ENCODE data around the gene ANKRD1. TPM values are rescaled to one million over a fixed set of nuclear protein-coding genes. Genes with fewer than 3 reads are reported as not detected.
A peak's percentile ranks its signal among the peaks of the same experiment; 100 is the strongest.
"Not testable (repeated sequence)": the region's sequence is repeated elsewhere in the genome, so short reads cannot be mapped to it uniquely, and the experiment has no call there.

ANKRD1 gene
- total and polyA plus RNA-seq, 2 donors (not counting 1 experiment from before 2014, with no cell fraction given): under 0.01 to 13.1 TPM

GRCh38 chr10:90880059-90880719, 40.7 kb downstream of the ANKRD1 start:
- not testable (repeated sequence) for H3K4me3 ChIP-seq (replicated peaks in 1 of 4; ENCODE audit: control extremely low read depth in 1 of 4, insufficient read depth in 1 of 4, low read depth in 3 of 4, low read length in 4 of 4); H3K36me3 ChIP-seq (ENCODE audit: control insufficient read depth, insufficient read depth, low read length); H3K9me3 ChIP-seq (ENCODE audit: control insufficient read depth, insufficient read depth, low read depth, low read length); H3K79me2 ChIP-seq (ENCODE audit: control insufficient read depth, insufficient read depth, low read length); H2AFZ ChIP-seq (ENCODE audit: low read length); H4K20me1 ChIP-seq (ENCODE audit: control insufficient read depth, extremely low read depth, insufficient read depth, low read length); H3K9ac ChIP-seq (ENCODE audit: insufficient read depth, low read length); H3K4me2 ChIP-seq (ENCODE audit: extremely low read depth, insufficient read depth, low read length); H3K4me1 ChIP-seq (ENCODE audit: control insufficient read depth, extremely low read depth, insufficient read depth, low read length); H3K27me3 ChIP-seq (ENCODE audit: control insufficient read depth, insufficient read depth, low read length); H3K27ac ChIP-seq (ENCODE audit: insufficient read depth, low read length)
- TF ChIP-seq, protein P1, sequence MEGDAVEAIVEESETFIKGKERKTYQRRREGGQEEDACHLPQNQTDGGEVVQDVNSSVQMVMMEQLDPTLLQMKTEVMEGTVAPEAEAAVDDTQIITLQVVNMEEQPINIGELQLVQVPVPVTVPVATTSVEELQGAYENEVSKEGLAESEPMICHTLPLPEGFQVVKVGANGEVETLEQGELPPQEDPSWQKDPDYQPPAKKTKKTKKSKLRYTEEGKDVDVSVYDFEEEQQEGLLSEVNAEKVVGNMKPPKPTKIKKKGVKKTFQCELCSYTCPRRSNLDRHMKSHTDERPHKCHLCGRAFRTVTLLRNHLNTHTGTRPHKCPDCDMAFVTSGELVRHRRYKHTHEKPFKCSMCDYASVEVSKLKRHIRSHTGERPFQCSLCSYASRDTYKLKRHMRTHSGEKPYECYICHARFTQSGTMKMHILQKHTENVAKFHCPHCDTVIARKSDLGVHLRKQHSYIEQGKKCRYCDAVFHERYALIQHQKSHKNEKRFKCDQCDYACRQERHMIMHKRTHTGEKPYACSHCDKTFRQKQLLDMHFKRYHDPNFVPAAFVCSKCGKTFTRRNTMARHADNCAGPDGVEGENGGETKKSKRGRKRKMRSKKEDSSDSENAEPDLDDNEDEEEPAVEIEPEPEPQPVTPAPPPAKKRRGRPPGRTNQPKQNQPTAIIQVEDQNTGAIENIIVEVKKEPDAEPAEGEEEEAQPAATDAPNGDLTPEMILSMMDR (conservative IDR thresholded peaks at IDR 0.05 in 1 of 2, IDR thresholded peaks at IDR 0.05 in 1 of 2; ENCODE audit: low read depth in 1 of 2, low read length in 2 of 2): peak; percentile 32 to 57
- DNase-seq (ENCODE audit: low read depth in 2 of 2): peak; percentile 23 to 71

GRCh38 chr10:90879062-90879461, 41.8 kb downstream of the ANKRD1 start:
- Histone ChIP-seq H2AFZ (ENCODE audit: low read length) (no peak overlapping the region), H4K20me1 (ENCODE audit: control insufficient read depth, extremely low read depth, insufficient read depth, low read length) (no peaks in the 10 kb centered on the region), H3K36me3 (ENCODE audit: control insufficient read depth, insufficient read depth, low read length) (peaks cover 4% of the 10 kb centered on the region), H3K4me1 (ENCODE audit: control insufficient read depth, extremely low read depth, insufficient read depth, low read length) (no peaks in the 10 kb centered on the region), H3K27ac (ENCODE audit: insufficient read depth, low read length) (no peak overlapping the region), H3K27me3 (ENCODE audit: control insufficient read depth, insufficient read depth, low read length) (no peaks in the 10 kb centered on the region), H3K9me3 (ENCODE audit: control insufficient read depth, insufficient read depth, low read depth, low read length) (no peaks in the 10 kb centered on the region), H3K79me2 (ENCODE audit: control insufficient read depth, insufficient read depth, low read length) (peaks cover 3% of the 10 kb centered on the region), H3K4me3 (replicated peaks in 1 of 4; ENCODE audit: control extremely low read depth in 1 of 4, insufficient read depth in 1 of 4, low read depth in 3 of 4, low read length in 4 of 4) (no peak overlapping the region), H3K9ac (ENCODE audit: insufficient read depth, low read length) (no peak overlapping the region), H3K4me2 (ENCODE audit: extremely low read depth, insufficient read depth, low read length) (no peak overlapping the region)
- no peak for DNase-seq (ENCODE audit: low read depth in 2 of 2)
- no peak for TF ChIP-seq EZH2 (IDR thresholded peaks at IDR 0.05; ENCODE audit: low read length, missing control alignments)
- TF ChIP-seq, protein P1 (conservative IDR thresholded peaks at IDR 0.05 in 1 of 2, IDR thresholded peaks at IDR 0.05 in 1 of 2; ENCODE audit: low read depth in 1 of 2, low read length in 2 of 2): no peak

GRCh38 chr10:90872648-90873020, 48.3 kb downstream of the ANKRD1 start:
- H3K4me2 ChIP-seq (ENCODE audit: extremely low read depth, insufficient read depth, low read length): peak overlapping the region; percentile 88
- no peak for DNase-seq (ENCODE audit: low read depth in 2 of 2)
- peaks cover 4% of the 10 kb centered on the region for H3K27me3 ChIP-seq (ENCODE audit: control insufficient read depth, insufficient read depth, low read length)
- peak overlapping the region; percentile 73 to 95 (median 92) for H3K4me3 ChIP-seq (replicated peaks in 1 of 4; ENCODE audit: control extremely low read depth in 1 of 4, insufficient read depth in 1 of 4, low read depth in 3 of 4, low read length in 4 of 4)
- H3K27ac ChIP-seq (ENCODE audit: insufficient read depth, low read length): peak overlapping the region; percentile 60
- H3K9ac ChIP-seq (ENCODE audit: insufficient read depth, low read length): peak overlapping the region; percentile 82
- TF ChIP-seq, protein P1 (conservative IDR thresholded peaks at IDR 0.05 in 1 of 2, IDR thresholded peaks at IDR 0.05 in 1 of 2; ENCODE audit: low read depth in 1 of 2, low read length in 2 of 2): no peak
- TF ChIP-seq EZH2 (IDR thresholded peaks at IDR 0.05; ENCODE audit: low read length, missing control alignments): no peak
- no peak overlapping the region for H2AFZ ChIP-seq (ENCODE audit: low read length)
- peaks cover 25% of the 10 kb centered on the region for H3K79me2 ChIP-seq (ENCODE audit: control insufficient read depth, insufficient read depth, low read length)
- H4K20me1 ChIP-seq (ENCODE audit: control insufficient read depth, extremely low read depth, insufficient read depth, low read length): no peaks in the 10 kb centered on the region
- H3K9me3 ChIP-seq (ENCODE audit: control insufficient read depth, insufficient read depth, low read depth, low read length): no peaks in the 10 kb centered on the region
- no peaks in the 10 kb centered on the region for H3K4me1 ChIP-seq (ENCODE audit: control insufficient read depth, extremely low read depth, insufficient read depth, low read length)
- no peaks in the 10 kb centered on the region for H3K36me3 ChIP-seq (ENCODE audit: control insufficient read depth, insufficient read depth, low read length)

All from fibroblast of lung (primary cell).